ENCODE measurements around the gene LCE1D.

GRCh38 chr1:152827173-152827572 lies 30.7 kb downstream of the LCE1D start, which contains the start of gene LCE1A:
- no peak for TF ChIP-seq POLR2A (IDR thresholded peaks at IDR 0.05; ENCODE audit: low read length)
- TF ChIP-seq GATA1 (IDR thresholded peaks at IDR 0.05; ENCODE audit: low read depth, low read length), result no peak

Measured in erythroblast (primary cell).